Activated naive CD8-positive, alpha-beta T cell treated with anti-CD3 and anti-CD28 coated beads for 36 hours (primary cell): ENCODE results near the gene METTL3. TPM values are rescaled to one million over a fixed set of nuclear protein-coding genes. Genes with fewer than 3 reads are reported as not detected.

Source experiments
- DNase-seq: peaks from one replicate; pipeline ENCODE4 v3.0.0; 2021
- H3K27ac Mint-ChIP-seq: one replicate; pipeline ENCODE4 v1.8.0; 2022; ENCODE audit warnings: mild to moderate bottlenecking, moderate library complexity, mixed read lengths
- H3K27me3 Mint-ChIP-seq: one replicate; pipeline ENCODE4 v1.8.0; 2022; ENCODE audit warnings: mild to moderate bottlenecking, mixed read lengths
- H3K36me3 Mint-ChIP-seq: one replicate; pipeline ENCODE4 v1.8.0; 2021; ENCODE audit warnings: mild to moderate bottlenecking, mixed read lengths
- H3K4me1 Mint-ChIP-seq: one replicate; pipeline ENCODE4 v1.8.0; 2021; ENCODE audit warnings: mixed read lengths
- H3K4me3 Mint-ChIP-seq: one replicate; pipeline ENCODE4 v1.8.0; 2022; ENCODE audit warnings: mild to moderate bottlenecking, moderate library complexity, mixed read lengths
- H3K9me3 Mint-ChIP-seq: one replicate; pipeline ENCODE4 v1.8.0; 2022; ENCODE audit warnings: mixed read lengths
- total RNA-seq, 2 experiments: library from RNA; stranded (reverse); gene quantifications; one replicate each; pipeline ENCODE4 v1.2.3, GENCODE V29; 2021

The METTL3 gene
- total RNA-seq, 2 experiments from 2014 or later: 52.2 to 54.2 TPM

- H3K36me3 Mint-ChIP-seq: peaks cover 23% of the 10 kb centered on the region
- peak within 1 kb of the TSS; percentile 95 for H3K4me3 Mint-ChIP-seq
- DNase-seq: peak; percentile 99
- no peaks in the 10 kb centered on the region for H3K9me3 Mint-ChIP-seq
- H3K27ac Mint-ChIP-seq: peak within 1 kb of the TSS; percentile 99
- H3K4me1 Mint-ChIP-seq: peaks cover 38% of the 10 kb centered on the region
- no peaks in the 10 kb centered on the region for H3K27me3 Mint-ChIP-seq
Measured at GRCh38 chr14:21455912-21456667, 55.0 kb downstream of the METTL3 start, which contains the start of gene CHD8. CHD8 (minus strand) TSS chr14:21456123; CDS start chr14:21431643, 24,480 bp downstream.

GRCh38 chr14:21455592-21455911 is 55.6 kb downstream of the METTL3 start:
- Mint-ChIP-seq H3K27ac (peak overlapping the region; percentile 99), H3K4me1 (peaks cover 42% of the 10 kb centered on the region), H3K4me3 (peak overlapping the region; percentile 95), H3K27me3 (no peaks in the 10 kb centered on the region), H3K9me3 (no peaks in the 10 kb centered on the region), H3K36me3 (peaks cover 23% of the 10 kb centered on the region)
- DNase-seq: no peak

DNA sequence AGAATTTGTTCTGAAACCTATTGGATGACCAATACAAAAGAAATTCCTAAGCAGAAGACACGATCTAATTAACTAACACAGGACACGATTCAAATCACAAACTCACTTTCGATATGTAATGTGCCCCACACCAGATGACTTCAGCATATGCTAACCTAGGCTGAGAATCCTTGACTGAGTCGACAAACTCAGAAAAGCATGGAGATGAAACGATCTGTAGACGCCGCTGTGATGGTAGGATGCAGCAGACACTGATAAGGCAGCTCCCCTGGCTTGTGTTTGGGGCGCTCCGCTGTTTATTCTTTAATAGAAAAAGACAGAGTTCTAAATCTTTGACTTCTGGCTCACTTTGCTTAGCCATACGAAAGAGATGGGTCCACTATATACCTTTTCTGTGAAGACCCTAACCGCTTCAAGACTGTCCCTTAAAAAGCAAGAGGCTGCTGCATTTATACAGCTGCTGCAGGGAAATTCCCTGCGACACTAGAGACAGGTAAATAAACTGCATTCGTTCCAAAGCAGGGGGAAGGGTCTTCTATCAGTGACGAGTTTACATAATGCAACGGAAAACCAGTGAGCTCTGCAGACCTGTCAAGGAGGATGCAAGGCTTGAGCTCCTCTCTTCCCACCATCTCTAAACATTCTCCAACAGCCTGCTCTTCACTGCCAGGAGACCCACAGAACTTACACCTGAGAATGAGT is 56.1 kb downstream of the METTL3 start:
- Mint-ChIP-seq H3K9me3 (no peaks in the 10 kb centered on the region), H3K27me3 (no peaks in the 10 kb centered on the region), H3K36me3 (peaks cover 23% of the 10 kb centered on the region), H3K4me1 (peaks cover 48% of the 10 kb centered on the region), H3K27ac (peak overlapping the region; percentile 99), H3K4me3 (peak overlapping the region; percentile 95)
- DNase-seq: no peak

- peak overlapping the region; percentile 19 for H3K4me3 Mint-ChIP-seq
- no peaks in the 10 kb centered on the region for H3K27me3 Mint-ChIP-seq
- H3K9me3 Mint-ChIP-seq: no peaks in the 10 kb centered on the region
- no peak for DNase-seq
- H3K36me3 Mint-ChIP-seq: peaks cover 23% of the 10 kb centered on the region
- peak overlapping the region; percentile 75 for H3K27ac Mint-ChIP-seq
- peaks cover 59% of the 10 kb centered on the region for H3K4me1 Mint-ChIP-seq
Measured at GRCh38 chr14:21449899-21450216, 61.3 kb downstream of the METTL3 start.

Other genes with a start within 250 kb of the METTL3 start
- 1,000 to 10,000 TPM; 1,256 to 1,302 TPM for gene HNRNPC, start 241.9 kb downstream of the METTL3 start, total RNA-seq
- under 1 TPM; 0.08 to 0.22 TPM for gene RPGRIP1, start 231.3 kb downstream of the METTL3 start, total RNA-seq
- 100 to 1,000 TPM; 218 to 221 TPM for gene SUPT16H, start 127.3 kb downstream of the METTL3 start, total RNA-seq
- gene CHD8, start 55.2 kb downstream of the METTL3 start, total RNA-seq: 10 to 100 TPM; 78.5 to 86.2 TPM
- 10 to 100 TPM; 17.3 to 21.0 TPM for gene RAB2B, start 34.4 kb downstream of the METTL3 start, total RNA-seq
- 10 to 100 TPM; 76.5 to 78.0 TPM for gene TOX4, start 34.1 kb downstream of the METTL3 start, total RNA-seq
- 1 to 10 TPM; 4.4 to 5.2 TPM for gene SALL2, start 15.0 kb upstream of the METTL3 start, total RNA-seq
- gene OR10G3, start 68.7 kb upstream of the METTL3 start, total RNA-seq: not detected
- not detected for gene OR10G2, start 123.6 kb upstream of the METTL3 start, total RNA-seq
- not detected for gene OR4E2, start 142.5 kb upstream of the METTL3 start, total RNA-seq
- not detected for gene OR4E1, start 162.5 kb upstream of the METTL3 start, total RNA-seq